Gastroesophageal sphincter (tissue), 4 donors: ENCODE measurements around the gene KRT1. TPM values are rescaled to one million over a fixed set of nuclear protein-coding genes. Genes with fewer than 3 reads are reported as not detected.

Experiments used
- ATAC-seq: fragments of 150-250 bp; one replicate; pipeline ENCODE4 v1.9.1; 2016; ENCODE audit warnings: mild to moderate bottlenecking, moderate library complexity
- H3K27ac ChIP-seq, 4 donors: fragments of 200-600 bp; sonication (generic) in 3 of 4; 1 replicate in 3 of 4; 2 replicates in 1 of 4; pipeline ENCODE4 v1.5.1; 2016 to 2019
- H3K27me3 ChIP-seq: fragments of 200-600 bp; sonication (generic); one replicate; pipeline ENCODE4 v1.5.1; 2019
- H3K36me3 ChIP-seq, 2 donors: fragments of 200-600 bp; sonication (generic); one replicate each; pipeline ENCODE4 v1.5.1; 2019; ENCODE audit warnings: control low read depth in 1 of 2
- H3K4me1 ChIP-seq, 3 donors: fragments of 200-600 bp; sonication (generic); 1 replicate in 2 of 3; 2 replicates in 1 of 3; pipeline ENCODE4 v1.5.1; 2016 to 2019; ENCODE audit warnings: control low read depth in 2 of 3
- H3K4me3 ChIP-seq, 2 donors: fragments of 200-600 bp; sonication (generic); one replicate each; pipeline ENCODE4 v1.5.1; 2019; ENCODE audit warnings: mild to moderate bottlenecking in 1 of 2, moderate library complexity in 1 of 2
- H3K9me3 ChIP-seq, 3 donors: fragments of 200-600 bp; sonication (generic); one replicate each; pipeline ENCODE4 v1.5.1; 2017 to 2019; ENCODE audit warnings: control low read depth in 2 of 3
- CTCF ChIP-seq, 4 experiments: fragments of 200-600 bp in 2 of 4; fragments of 450-650 bp in 2 of 4; sonication (generic) in 1 of 4; IDR thresholded peaks; one replicate each; pipeline ENCODE4 v1.5.1; 2017 to 2019; ENCODE audit warnings: antibody characterized with exemption in 4 of 4, mild to moderate bottlenecking in 2 of 4, moderate library complexity in 2 of 4
- EP300 ChIP-seq: sonication (generic); formaldehyde crosslinking; IDR thresholded peaks from one replicate; pipeline ENCODE4 v1.6.1; 2017; ENCODE audit warnings: antibody characterized with exemption, mild to moderate bottlenecking
- POLR2A ChIP-seq, 2 donors: fragments of 450-650 bp; IDR thresholded peaks; one replicate each; pipeline ENCODE4 v1.6.1; 2017; ENCODE audit warnings: antibody characterized with exemption in 2 of 2, mild to moderate bottlenecking in 2 of 2, moderate library complexity in 1 of 2
- POLR2AphosphoS5 ChIP-seq: sonication (generic); formaldehyde crosslinking; IDR thresholded peaks from one replicate; pipeline ENCODE4 v1.6.1; 2017; ENCODE audit warnings: antibody characterized with exemption
- WGBS, 2 donors: methylation state at CpG; one replicate each; pipeline ENCODE4 v1.1.5; 2018; ENCODE audit warnings: low coverage in 1 of 2; 5-methylcytosine and 5-hydroxymethylcytosine counted together
- total RNA-seq, 4 donors: library from RNA; depleted of rRNA; stranded (reverse); fragments of >200 nt; gene quantifications; one replicate each; pipeline ENCODE4 v1.1.0, GENCODE V29; 2016

The KRT1 gene
- total RNA-seq, 4 donors from 2014 or later = not detected

- TF ChIP-seq POLR2AphosphoS5 (no peak), POLR2A (IDR thresholded peaks at IDR 0.05) (no peak), EP300 (no peak), CTCF (IDR thresholded peaks at IDR 0.05) (no peak)
- Histone ChIP-seq H3K27ac (no peak overlapping the region), H3K4me1 (no peaks in the 10 kb centered on the region), H3K9me3 (no peaks in the 10 kb centered on the region), H3K4me3 (no peak overlapping the region), H3K27me3 (peaks cover 32% of the 10 kb centered on the region), H3K36me3 (no peaks in the 10 kb centered on the region)
- 73% methylated on average over 9 of the region's 12 CpGs; no CpG with 5 or more reads in 1 of the 2 donors for WGBS, 2 donors
- ATAC-seq = no peak
Observed at GRCh38 chr12:52681526-52682380, 1.5 kb upstream of the KRT1 start.

GRCh38 chr12:52679875-52680274 is 332 bp downstream of the KRT1 start:
- Histone ChIP-seq H3K36me3 (no peaks in the 10 kb centered on the region), H3K27me3 (peaks cover 17% of the 10 kb centered on the region), H3K4me3 (no peak overlapping the region), H3K27ac (no peak overlapping the region), H3K4me1 (no peaks in the 10 kb centered on the region), H3K9me3 (no peaks in the 10 kb centered on the region)
- TF ChIP-seq CTCF (IDR thresholded peaks at IDR 0.05) (no peak), EP300 (no peak), POLR2AphosphoS5 (no peak), POLR2A (IDR thresholded peaks at IDR 0.05) (no peak)
- 85 to 100% methylated on average over 1 to 4 of the region's 5 CpGs for WGBS, 2 donors
- no peak for ATAC-seq

GRCh38 chr12:52677671-52678070 is 2.5 kb downstream of the KRT1 start:
- no peak overlapping the region for H3K27ac ChIP-seq
- peaks cover 0 to 10% (median 0%) of the 10 kb centered on the region in 3 donors for H3K4me1 ChIP-seq
- no peaks in the 10 kb centered on the region for H3K9me3 ChIP-seq
- no peak for TF ChIP-seq POLR2A (IDR thresholded peaks at IDR 0.05)
- no peak for TF ChIP-seq CTCF (IDR thresholded peaks at IDR 0.05)
- no peak for TF ChIP-seq EP300
- no peak for TF ChIP-seq POLR2AphosphoS5
- H3K36me3 ChIP-seq = no peaks in the 10 kb centered on the region
- H3K27me3 ChIP-seq = peaks cover 9% of the 10 kb centered on the region
- WGBS, 2 donors = 100% methylated on average over 1 of the region's 1 CpG; no CpG with 5 or more reads in 1 of the 2 donors
- no peak overlapping the region for H3K4me3 ChIP-seq
- no peak for ATAC-seq

- 83 to 90% methylated on average over 5 of the region's 5 CpGs for WGBS, 2 donors
- no peak overlapping the region for H3K27ac ChIP-seq
- no peak overlapping the region for H3K4me3 ChIP-seq
- peaks cover 9% of the 10 kb centered on the region for H3K27me3 ChIP-seq
- no peak for TF ChIP-seq POLR2A (IDR thresholded peaks at IDR 0.05)
- no peak for TF ChIP-seq EP300
- TF ChIP-seq POLR2AphosphoS5 = no peak
- TF ChIP-seq CTCF (IDR thresholded peaks at IDR 0.05) = no peak
- H3K4me1 ChIP-seq = peaks cover 0 to 10% (median 0%) of the 10 kb centered on the region in 3 donors
- ATAC-seq = no peak
- no peaks in the 10 kb centered on the region for H3K9me3 ChIP-seq
- H3K36me3 ChIP-seq = no peaks in the 10 kb centered on the region
Observed at GRCh38 chr12:52677126-52677525, 3.1 kb downstream of the KRT1 start.

- Histone ChIP-seq H3K4me3 (no peak overlapping the region), H3K27ac (no peak overlapping the region), H3K27me3 (peaks cover 9% of the 10 kb centered on the region), H3K36me3 (no peaks in the 10 kb centered on the region), H3K9me3 (no peaks in the 10 kb centered on the region), H3K4me1 (peaks cover 0 to 10% (median 0%) of the 10 kb centered on the region in 3 donors)
- ATAC-seq = no peak
- TF ChIP-seq POLR2A (IDR thresholded peaks at IDR 0.05) (no peak), EP300 (no peak)
- 81 to 100% methylated on average over 2 to 7 of the region's 7 CpGs for WGBS, 2 donors
Observed at GRCh38 chr12:52676163-52676562, 4.0 kb downstream of the KRT1 start.
